Ovary (tissue), 3 donors: Measurements from ENCODE around the gene PHF3.
"Not testable (repeated sequence)": the region's sequence is repeated elsewhere in the genome, so short reads cannot be mapped to it uniquely, and the experiment has no call there.

Experiments used
- EP300 ChIP-seq: sonication (generic); formaldehyde crosslinking; IDR thresholded peaks from one replicate; pipeline ENCODE4 v1.6.1; 2017; ENCODE audit warnings: antibody characterized with exemption
- POLR2A ChIP-seq: fragments of 450-650 bp; IDR thresholded peaks from one replicate; pipeline ENCODE4 v1.6.1; 2017; ENCODE audit warnings: antibody characterized with exemption, mild to moderate bottlenecking, moderate library complexity
- TF ChIP-seq, protein P1 (sequence below), 3 donors: fragments of 450-650 bp in 2 of 3; fragments of 200-600 bp in 1 of 3; IDR thresholded peaks; one replicate each; pipeline versions ENCODE4 v1.5.1 to v1.8.0; 2016 to 2022; ENCODE audit warnings: antibody characterized with exemption in 3 of 3, mild to moderate bottlenecking in 1 of 3
- donor health status: DM: no; HTN: no; CAD: no.

DNA sequence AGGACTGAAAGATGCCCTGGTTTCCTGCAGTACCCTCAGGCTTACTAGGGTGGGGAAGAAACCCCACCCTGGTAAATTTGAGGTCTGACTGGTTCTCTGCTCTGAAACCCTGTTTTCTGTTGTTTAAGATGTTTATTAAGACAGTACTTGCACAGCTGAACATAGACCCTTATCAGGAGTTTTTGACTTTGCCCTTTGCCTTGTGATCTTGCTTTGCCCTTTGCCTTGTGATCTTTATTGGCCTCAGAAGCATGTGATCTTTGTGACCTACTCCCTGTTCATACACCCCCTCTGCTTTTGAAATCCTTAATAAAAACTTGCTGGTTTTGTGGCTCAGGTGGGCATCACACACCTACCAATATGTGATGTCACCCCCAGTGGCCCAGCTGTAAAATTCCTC is 121.7 kb downstream of the PHF3 start:
- TF ChIP-seq, protein P1, sequence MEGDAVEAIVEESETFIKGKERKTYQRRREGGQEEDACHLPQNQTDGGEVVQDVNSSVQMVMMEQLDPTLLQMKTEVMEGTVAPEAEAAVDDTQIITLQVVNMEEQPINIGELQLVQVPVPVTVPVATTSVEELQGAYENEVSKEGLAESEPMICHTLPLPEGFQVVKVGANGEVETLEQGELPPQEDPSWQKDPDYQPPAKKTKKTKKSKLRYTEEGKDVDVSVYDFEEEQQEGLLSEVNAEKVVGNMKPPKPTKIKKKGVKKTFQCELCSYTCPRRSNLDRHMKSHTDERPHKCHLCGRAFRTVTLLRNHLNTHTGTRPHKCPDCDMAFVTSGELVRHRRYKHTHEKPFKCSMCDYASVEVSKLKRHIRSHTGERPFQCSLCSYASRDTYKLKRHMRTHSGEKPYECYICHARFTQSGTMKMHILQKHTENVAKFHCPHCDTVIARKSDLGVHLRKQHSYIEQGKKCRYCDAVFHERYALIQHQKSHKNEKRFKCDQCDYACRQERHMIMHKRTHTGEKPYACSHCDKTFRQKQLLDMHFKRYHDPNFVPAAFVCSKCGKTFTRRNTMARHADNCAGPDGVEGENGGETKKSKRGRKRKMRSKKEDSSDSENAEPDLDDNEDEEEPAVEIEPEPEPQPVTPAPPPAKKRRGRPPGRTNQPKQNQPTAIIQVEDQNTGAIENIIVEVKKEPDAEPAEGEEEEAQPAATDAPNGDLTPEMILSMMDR (IDR thresholded peaks at IDR 0.05) = not testable (repeated sequence)
- TF ChIP-seq POLR2A, EP300: not testable (repeated sequence)
